Liver (tissue), 9 donors: ENCODE measurements around the gene MLLT3. TPM values are rescaled to one million over a fixed set of nuclear protein-coding genes. Genes with fewer than 3 reads are reported as not detected.

Source experiments
- DNase-seq: peaks from one replicate; pipeline ENCODE4 v3.0.0-alpha.2; 2017; ENCODE audit warnings: low spot score
- H3K27ac ChIP-seq, 2 donors: one replicate each; pipeline ENCODE4 v1.7.0; 2013; ENCODE audit warnings: inconsistent platforms in 2 of 2, low read length in 2 of 2, control low read depth in 1 of 2, low read depth in 1 of 2, mild to moderate bottlenecking in 1 of 2
- H3K27me3 ChIP-seq, 4 donors: one replicate each; pipeline versions ENCODE4 v1.6.1 to v1.7.0; 2013; ENCODE audit warnings: low read length in 3 of 4, inconsistent platforms in 1 of 4, mild to moderate bottlenecking in 1 of 4, moderate library complexity in 1 of 4; ENCODE audit not compliant: control insufficient read depth in 4 of 4, insufficient read depth in 4 of 4
- H3K36me3 ChIP-seq, 4 donors: one replicate each; pipeline versions ENCODE4 v1.6.1 to v1.7.0; 2013; ENCODE audit warnings: low read length in 3 of 4, mild to moderate bottlenecking in 3 of 4, low read depth in 1 of 4, moderate library complexity in 1 of 4; ENCODE audit not compliant: control insufficient read depth in 4 of 4, insufficient read depth in 3 of 4
- H3K4me1 ChIP-seq, 4 donors: one replicate each; pipeline versions ENCODE4 v1.6.1 to v1.7.0; 2013; ENCODE audit warnings: low read length in 3 of 4, mild to moderate bottlenecking in 3 of 4, moderate library complexity in 1 of 4; ENCODE audit not compliant: control insufficient read depth in 4 of 4, insufficient read depth in 4 of 4
- H3K4me3 ChIP-seq, 3 donors: one replicate each; pipeline versions ENCODE4 v1.6.1 to v1.7.0; 2013; ENCODE audit warnings: low read length in 3 of 3, control low read depth in 1 of 3, low read depth in 1 of 3, mild to moderate bottlenecking in 1 of 3
- H3K9ac ChIP-seq, 2 donors: one replicate each; pipeline ENCODE4 v1.7.0; 2013; ENCODE audit warnings: low read length in 2 of 2, mild to moderate bottlenecking in 2 of 2, moderate library complexity in 2 of 2, control low read depth in 1 of 2, low read depth in 1 of 2
- H3K9me3 ChIP-seq, 4 donors: one replicate each; pipeline versions ENCODE4 v1.6.1 to v1.7.0; 2013; ENCODE audit warnings: low read length in 3 of 4; ENCODE audit not compliant: control insufficient read depth in 4 of 4
- FOXA1 ChIP-seq: IDR thresholded peaks from 2 replicates; pipeline ENCODE4 v1.6.1; 2016; ENCODE audit warnings: antibody characterized with exemption
- GABPA ChIP-seq, 2 donors: IDR thresholded peaks in 1 of 2; conservative IDR thresholded peaks in 1 of 2; 2 replicates each; pipeline ENCODE4 v1.6.1; 2016; ENCODE audit warnings: antibody characterized with exemption in 2 of 2, mild to moderate bottlenecking in 1 of 2, moderate library complexity in 1 of 2
- HNF4A ChIP-seq, 2 donors: conservative IDR thresholded peaks; 2 replicates each; pipeline ENCODE4 v1.6.1; 2016; ENCODE audit warnings: antibody characterized with exemption in 2 of 2, mild to moderate bottlenecking in 2 of 2
- HNF4G ChIP-seq: IDR thresholded peaks from 2 replicates; pipeline ENCODE4 v1.6.1; 2016; ENCODE audit warnings: antibody characterized with exemption
- NR2F2 ChIP-seq: IDR thresholded peaks from 2 replicates; pipeline ENCODE4 v1.6.1; 2016; ENCODE audit warnings: antibody characterized with exemption
- RAD21 ChIP-seq, 2 donors: IDR thresholded peaks; 2 replicates each; pipeline ENCODE4 v1.6.1; 2016; ENCODE audit warnings: antibody characterized with exemption in 2 of 2, mild to moderate bottlenecking in 2 of 2
- RXRA ChIP-seq, 2 donors: IDR thresholded peaks; 2 replicates each; pipeline ENCODE4 v1.6.1; 2017 to 2018; ENCODE audit warnings: antibody characterized with exemption in 2 of 2, mild to moderate bottlenecking in 1 of 2
- SP1 ChIP-seq: IDR thresholded peaks from 2 replicates; pipeline ENCODE4 v1.6.1; 2018; ENCODE audit warnings: antibody characterized with exemption, mild to moderate bottlenecking
- TAF1 ChIP-seq: conservative IDR thresholded peaks from 2 replicates; pipeline ENCODE4 v1.6.1; 2016; ENCODE audit warnings: antibody characterized with exemption, mild to moderate bottlenecking
- YY1 ChIP-seq: IDR thresholded peaks from 2 replicates; pipeline ENCODE4 v1.6.1; 2016; ENCODE audit warnings: antibody characterized with exemption, mild to moderate bottlenecking
- WGBS: extraction: QIAGEN DNeasy Blood & Tissue Kit; methylation state at CpG from one replicate; pipeline ENCODE4 v1.1.7; 2013; 5-methylcytosine and 5-hydroxymethylcytosine counted together
- polyA plus RNA-seq, 2 donors: library from polyadenylated mRNA; stranded (reverse) in 1 of 2; unstranded in 1 of 2; fragments of 200-250 nt in 1 of 2; fragments of >200 nt in 1 of 2; fragmentation: Nextera tagmentation in 1 of 2; extraction: Ambion mirVana in 1 of 2; gene quantifications; one replicate each; pipeline versions ENCODE4 v1.2.1 to v1.2.3, GENCODE V29; 2013 to 2015
- total RNA-seq, 2 donors: library from RNA; depleted of rRNA; stranded (reverse); fragments of >200 nt; gene quantifications; one replicate each; pipeline ENCODE4 v1.2.3, GENCODE V29; 2014
- TF ChIP-seq, protein P1 (sequence below): fragments of 150-350 bp; IDR thresholded peaks from 2 replicates; pipeline ENCODE4 v1.5.1; 2017; ENCODE audit warnings: improper control_type of control experiment, low read depth, low read length; ENCODE audit not compliant: missing input control
- TF ChIP-seq, protein P2 (sequence below): IDR thresholded peaks from 2 replicates; pipeline ENCODE4 v1.6.1; 2016; ENCODE audit warnings: antibody characterized with exemption, mild to moderate bottlenecking
- TF ChIP-seq, protein P3 (sequence below): IDR thresholded peaks from 2 replicates; pipeline ENCODE4 v1.6.1; 2016; ENCODE audit warnings: antibody characterized with exemption
- TF ChIP-seq, protein P4 (sequence below): IDR thresholded peaks from 2 replicates; pipeline ENCODE4 v1.6.1; 2016; ENCODE audit warnings: antibody characterized with exemption
- donor health status: healthy.
- donor health status: healthy.
- donor health status: healthy.
- donor health status: healthy.
- donor health status: healthy.

MLLT3 gene
- total and polyA plus RNA-seq, 4 donors = 0.79 to 25.5 (median 1.3) TPM

DNA sequence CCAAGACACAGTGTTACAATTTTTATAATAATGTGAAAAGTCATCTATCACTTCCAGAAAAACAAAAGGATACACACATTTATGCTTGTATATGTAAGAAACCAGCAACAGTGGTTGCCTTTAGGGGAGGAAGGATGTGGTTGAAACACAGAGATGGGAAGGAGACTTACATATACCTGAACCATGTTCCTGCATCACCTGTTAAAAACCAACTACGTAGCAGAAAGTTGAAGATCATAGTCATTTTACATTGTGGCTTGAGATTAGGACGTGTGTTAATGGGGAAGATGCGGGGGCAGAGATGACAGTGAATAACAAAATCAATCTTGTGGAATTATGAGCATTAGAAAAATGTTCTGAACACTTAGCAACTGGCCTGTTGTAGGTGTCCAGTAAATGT is 307.3 kb downstream of the MLLT3 start:
- no peak overlapping the region for H3K9ac ChIP-seq
- DNase-seq = no peak
- no peak overlapping the region for H3K4me3 ChIP-seq
- H3K9me3 ChIP-seq = peaks cover 0 to 2% (median 0%) of the 10 kb centered on the region in 4 donors
- H3K4me1 ChIP-seq = no peaks in the 10 kb centered on the region
- no peaks in the 10 kb centered on the region for H3K36me3 ChIP-seq
- no peaks in the 10 kb centered on the region for H3K27me3 ChIP-seq
- H3K27ac ChIP-seq = no peak overlapping the region
- WGBS = 75% methylated on average over 3 of the region's 3 CpGs
- no peak for TF ChIP-seq HNF4G
- TF ChIP-seq, protein P1, sequence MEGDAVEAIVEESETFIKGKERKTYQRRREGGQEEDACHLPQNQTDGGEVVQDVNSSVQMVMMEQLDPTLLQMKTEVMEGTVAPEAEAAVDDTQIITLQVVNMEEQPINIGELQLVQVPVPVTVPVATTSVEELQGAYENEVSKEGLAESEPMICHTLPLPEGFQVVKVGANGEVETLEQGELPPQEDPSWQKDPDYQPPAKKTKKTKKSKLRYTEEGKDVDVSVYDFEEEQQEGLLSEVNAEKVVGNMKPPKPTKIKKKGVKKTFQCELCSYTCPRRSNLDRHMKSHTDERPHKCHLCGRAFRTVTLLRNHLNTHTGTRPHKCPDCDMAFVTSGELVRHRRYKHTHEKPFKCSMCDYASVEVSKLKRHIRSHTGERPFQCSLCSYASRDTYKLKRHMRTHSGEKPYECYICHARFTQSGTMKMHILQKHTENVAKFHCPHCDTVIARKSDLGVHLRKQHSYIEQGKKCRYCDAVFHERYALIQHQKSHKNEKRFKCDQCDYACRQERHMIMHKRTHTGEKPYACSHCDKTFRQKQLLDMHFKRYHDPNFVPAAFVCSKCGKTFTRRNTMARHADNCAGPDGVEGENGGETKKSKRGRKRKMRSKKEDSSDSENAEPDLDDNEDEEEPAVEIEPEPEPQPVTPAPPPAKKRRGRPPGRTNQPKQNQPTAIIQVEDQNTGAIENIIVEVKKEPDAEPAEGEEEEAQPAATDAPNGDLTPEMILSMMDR = no peak
- TF ChIP-seq FOXA1 = no peak
- no peak for TF ChIP-seq HNF4A (conservative IDR thresholded peaks at IDR 0.05)
- TF ChIP-seq RXRA (IDR thresholded peaks at IDR 0.05) = no peak
- no peak for TF ChIP-seq RAD21 (IDR thresholded peaks at IDR 0.05)

GRCh38 chr9:20313415-20313814 is 308.9 kb downstream of the MLLT3 start:
- Histone ChIP-seq H3K27ac (no peak overlapping the region), H3K4me3 (no peak overlapping the region), H3K27me3 (no peaks in the 10 kb centered on the region), H3K36me3 (no peaks in the 10 kb centered on the region), H3K9ac (no peak overlapping the region), H3K4me1 (no peaks in the 10 kb centered on the region), H3K9me3 (peaks cover 0 to 2% (median 0%) of the 10 kb centered on the region in 4 donors)
- DNase-seq = no peak
- WGBS = 87% methylated on average over 1 of the region's 1 CpG
- TF ChIP-seq GABPA (IDR thresholded peaks at IDR 0.05 in 1 of 2, conservative IDR thresholded peaks at IDR 0.05 in 1 of 2) (no peak), TAF1 (no peak)
- TF ChIP-seq, protein P2, sequence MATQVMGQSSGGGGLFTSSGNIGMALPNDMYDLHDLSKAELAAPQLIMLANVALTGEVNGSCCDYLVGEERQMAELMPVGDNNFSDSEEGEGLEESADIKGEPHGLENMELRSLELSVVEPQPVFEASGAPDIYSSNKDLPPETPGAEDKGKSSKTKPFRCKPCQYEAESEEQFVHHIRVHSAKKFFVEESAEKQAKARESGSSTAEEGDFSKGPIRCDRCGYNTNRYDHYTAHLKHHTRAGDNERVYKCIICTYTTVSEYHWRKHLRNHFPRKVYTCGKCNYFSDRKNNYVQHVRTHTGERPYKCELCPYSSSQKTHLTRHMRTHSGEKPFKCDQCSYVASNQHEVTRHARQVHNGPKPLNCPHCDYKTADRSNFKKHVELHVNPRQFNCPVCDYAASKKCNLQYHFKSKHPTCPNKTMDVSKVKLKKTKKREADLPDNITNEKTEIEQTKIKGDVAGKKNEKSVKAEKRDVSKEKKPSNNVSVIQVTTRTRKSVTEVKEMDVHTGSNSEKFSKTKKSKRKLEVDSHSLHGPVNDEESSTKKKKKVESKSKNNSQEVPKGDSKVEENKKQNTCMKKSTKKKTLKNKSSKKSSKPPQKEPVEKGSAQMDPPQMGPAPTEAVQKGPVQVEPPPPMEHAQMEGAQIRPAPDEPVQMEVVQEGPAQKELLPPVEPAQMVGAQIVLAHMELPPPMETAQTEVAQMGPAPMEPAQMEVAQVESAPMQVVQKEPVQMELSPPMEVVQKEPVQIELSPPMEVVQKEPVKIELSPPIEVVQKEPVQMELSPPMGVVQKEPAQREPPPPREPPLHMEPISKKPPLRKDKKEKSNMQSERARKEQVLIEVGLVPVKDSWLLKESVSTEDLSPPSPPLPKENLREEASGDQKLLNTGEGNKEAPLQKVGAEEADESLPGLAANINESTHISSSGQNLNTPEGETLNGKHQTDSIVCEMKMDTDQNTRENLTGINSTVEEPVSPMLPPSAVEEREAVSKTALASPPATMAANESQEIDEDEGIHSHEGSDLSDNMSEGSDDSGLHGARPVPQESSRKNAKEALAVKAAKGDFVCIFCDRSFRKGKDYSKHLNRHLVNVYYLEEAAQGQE = no peak
- TF ChIP-seq, protein P3, sequence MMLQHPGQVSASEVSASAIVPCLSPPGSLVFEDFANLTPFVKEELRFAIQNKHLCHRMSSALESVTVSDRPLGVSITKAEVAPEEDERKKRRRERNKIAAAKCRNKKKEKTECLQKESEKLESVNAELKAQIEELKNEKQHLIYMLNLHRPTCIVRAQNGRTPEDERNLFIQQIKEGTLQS = no peak

- Histone ChIP-seq H3K36me3 (no peaks in the 10 kb centered on the region), H3K4me3 (no peak overlapping the region), H3K4me1 (no peaks in the 10 kb centered on the region), H3K9me3 (peaks cover 0 to 2% (median 0%) of the 10 kb centered on the region in 4 donors), H3K27ac (no peak overlapping the region), H3K9ac (no peak overlapping the region), H3K27me3 (no peaks in the 10 kb centered on the region)
- DNase-seq = no peak
- TF ChIP-seq, protein P4, sequence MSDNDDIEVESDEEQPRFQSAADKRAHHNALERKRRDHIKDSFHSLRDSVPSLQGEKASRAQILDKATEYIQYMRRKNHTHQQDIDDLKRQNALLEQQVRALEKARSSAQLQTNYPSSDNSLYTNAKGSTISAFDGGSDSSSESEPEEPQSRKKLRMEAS = no peak
- TF ChIP-seq SP1 (no peak), NR2F2 (no peak), TAF1 (no peak), FOXA1 (no peak), YY1 (no peak)
- TF ChIP-seq, protein P2 = no peak
- TF ChIP-seq, protein P1 = no peak
Measured at GRCh38 chr9:20312732-20313131, 309.6 kb downstream of the MLLT3 start.
